ENCODE results near the gene HOXB13.

- TF ChIP-seq CTCF (IDR thresholded peaks at IDR 0.05) (no peak), POLR2AphosphoS5 (IDR thresholded peaks at IDR 0.05) (no peak), POLR2A (IDR thresholded peaks at IDR 0.05) (no peak), EP300 (IDR thresholded peaks at IDR 0.05) (no peak)
These were observed 9.9 kb upstream of the HOXB13 start for GRCh38 chr17:48738424-48738802.

Measured in upper lobe of left lung (tissue), 4 donors.